ENCODE measurements around the gene DDAH1. TPM values are rescaled to one million over a fixed set of nuclear protein-coding genes. Genes with fewer than 3 reads are reported as not detected.
"Not testable (repeated sequence)": the region's sequence is repeated elsewhere in the genome, so short reads cannot be mapped to it uniquely, and the experiment has no call there.

DDAH1 gene
- total RNA-seq, 1 donor from 2014 or later: 16.3 TPM

- no peak for DNase-seq (ENCODE audit: low read depth)
Observed at GRCh38 chr1:85361606-85362296, 103.2 kb downstream of the DDAH1 start.

- DNase-seq (ENCODE audit: low read depth): no peak
Observed at GRCh38 chr1:85360730-85361493, 104.0 kb downstream of the DDAH1 start.

- DNase-seq (ENCODE audit: low read depth): no peak
Observed at GRCh38 chr1:85359874-85360721, 104.9 kb downstream of the DDAH1 start.

GRCh38 chr1:85358702-85359438 is 106.1 kb downstream of the DDAH1 start:
- DNase-seq (ENCODE audit: low read depth): no peak

- no peak for DNase-seq (ENCODE audit: low read depth)
Observed at GRCh38 chr1:85357817-85358216, 107.1 kb downstream of the DDAH1 start.

GRCh38 chr1:85356130-85356529 is 108.8 kb downstream of the DDAH1 start:
- DNase-seq (ENCODE audit: low read depth): no peak

- no peak for DNase-seq (ENCODE audit: low read depth)
Observed at GRCh38 chr1:85352055-85352454, 112.9 kb downstream of the DDAH1 start.

- no peak for DNase-seq (ENCODE audit: low read depth)
Observed at GRCh38 chr1:85351202-85351828, 113.6 kb downstream of the DDAH1 start.

GRCh38 chr1:85349224-85349623 is 115.7 kb downstream of the DDAH1 start:
- no peak for DNase-seq (ENCODE audit: low read depth)

- DNase-seq (ENCODE audit: low read depth): no peak
Observed at GRCh38 chr1:85347908-85348307, 117.1 kb downstream of the DDAH1 start.

GRCh38 chr1:85347275-85347674 is 117.7 kb downstream of the DDAH1 start:
- not testable (repeated sequence) for DNase-seq (ENCODE audit: low read depth)

- DNase-seq (ENCODE audit: low read depth): no peak
Observed at GRCh38 chr1:85344256-85344694, 120.7 kb downstream of the DDAH1 start.

- no peak for DNase-seq (ENCODE audit: low read depth)
Observed at GRCh38 chr1:85343612-85344255, 121.2 kb downstream of the DDAH1 start.

GRCh38 chr1:85343213-85343611 is 121.7 kb downstream of the DDAH1 start:
- DNase-seq (ENCODE audit: low read depth): peak; percentile 51

- no peak for DNase-seq (ENCODE audit: low read depth)
Observed at GRCh38 chr1:85342207-85342606, 122.8 kb downstream of the DDAH1 start.

GRCh38 chr1:85340427-85340826 is 124.5 kb downstream of the DDAH1 start:
- no peak for DNase-seq (ENCODE audit: low read depth)

GRCh38 chr1:85339656-85340399 is 125.1 kb downstream of the DDAH1 start:
- no peak for DNase-seq (ENCODE audit: low read depth)

- DNase-seq (ENCODE audit: low read depth): no peak
Observed at GRCh38 chr1:85339089-85339488, 125.9 kb downstream of the DDAH1 start.

- no peak for DNase-seq (ENCODE audit: low read depth)
Observed at GRCh38 chr1:85334962-85335361, 130.0 kb downstream of the DDAH1 start.
